Stimulated activated CD8-positive, alpha-beta memory T cell treated with anti-CD3 and anti-CD28 coated beads, Interleukin-4, amount 100 ng/mL, for 1 hour (primary cell): Measurements from ENCODE around the gene LCT.

Experiments used
- DNase-seq, 2 donors: peaks; one replicate each; pipeline ENCODE4 v3.0.0-alpha.2; 2020; ENCODE audit warnings: low read depth in 2 of 2, low spot score in 1 of 2

LCT gene

GRCh38 chr2:135744760-135745314, 92.1 kb downstream of the LCT start:
- DNase-seq = no peak

DNA sequence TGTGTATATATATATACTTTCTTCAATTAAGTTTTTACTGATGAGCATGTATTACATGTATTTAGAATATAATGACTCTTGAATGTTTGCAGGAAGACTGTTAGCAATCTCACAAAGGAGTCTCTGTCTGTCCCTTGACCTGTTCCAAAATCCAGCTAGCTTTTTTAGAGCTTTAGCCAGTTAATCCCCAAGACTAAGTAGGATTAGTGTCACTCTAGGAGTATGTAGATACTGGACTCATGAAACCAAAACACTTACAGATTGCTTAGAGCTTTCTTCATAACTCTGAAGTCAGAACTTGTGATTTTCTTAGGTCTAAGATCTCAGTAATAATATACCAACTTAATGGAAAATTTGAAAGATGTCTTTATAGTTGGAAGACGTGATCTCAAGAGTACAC, 93.1 kb downstream of the LCT start:
- no peak for DNase-seq

- DNase-seq = peak in 1 of 2 donors; percentile 6
Observed at GRCh38 chr2:135742325-135742757, 94.6 kb downstream of the LCT start.

- DNase-seq = peak; percentile 84 to 91
Observed at GRCh38 chr2:135741395-135742324, 95.3 kb downstream of the LCT start, which contains the start of gene UBXN4. Gene UBXN4 (plus strand): TSS chr2:135741855. CDS start chr2:135741930, 75 bp downstream.

GRCh38 chr2:135741043-135741394, 96.0 kb downstream of the LCT start:
- no peak for DNase-seq

DNA sequence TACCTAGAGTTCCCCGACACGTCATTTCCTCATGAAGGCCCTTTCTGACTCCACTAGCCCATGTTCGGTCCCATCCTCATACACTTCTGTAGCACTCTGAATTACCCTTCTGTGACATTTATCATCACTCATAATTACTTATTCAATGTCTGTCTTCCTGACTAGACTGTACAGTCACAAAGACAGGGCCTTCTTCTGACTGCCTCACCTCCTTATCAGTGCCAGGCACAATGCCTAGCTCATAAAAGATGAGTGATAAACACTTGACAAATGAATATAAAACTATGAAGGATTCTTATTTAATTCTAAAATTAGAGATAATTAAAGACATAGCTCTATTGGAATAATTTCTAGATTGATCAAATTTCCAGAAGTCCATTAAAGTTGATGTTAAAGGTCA, 96.8 kb downstream of the LCT start:
- DNase-seq = no peak
